Fibroblast of skin of left quadriceps (primary cell): ENCODE measurements around the gene C1RL.
"Not testable (repeated sequence)": the region's sequence is repeated elsewhere in the genome, so short reads cannot be mapped to it uniquely, and the experiment has no call there.

Experiments
- DNase-seq, 2 experiments: peaks; one replicate each; pipeline ENCODE4 v3.0.0-alpha.2; 2013; ENCODE audit warnings: low read depth in 2 of 2

The C1RL gene

GRCh38 chr12:7065073-7065623 is 43.9 kb downstream of the C1RL start:
- DNase-seq: no peak

GRCh38 chr12:7064516-7064915 is 44.5 kb downstream of the C1RL start:
- DNase-seq: no peak

- no peak for DNase-seq
Measured at GRCh38 chr12:7061596-7061995, 47.4 kb downstream of the C1RL start.

- DNase-seq: no peak
Measured at GRCh38 chr12:7061138-7061537, 47.9 kb downstream of the C1RL start.

GRCh38 chr12:7060353-7060954 is 48.6 kb downstream of the C1RL start, which contains the start of gene C1S:
TSS of gene C1S (plus strand) at chr12:7060718. CDS start at chr12:7061913, 1,195 bp downstream.
- DNase-seq: peak; percentile 97

- no peak for DNase-seq
Measured at GRCh38 chr12:7059780-7060179, 49.2 kb downstream of the C1RL start.

- DNase-seq: no peak
Measured at GRCh38 chr12:7058850-7059395, 50.1 kb downstream of the C1RL start.

GRCh38 chr12:7058163-7058845 is 50.7 kb downstream of the C1RL start:
- DNase-seq: no peak

GRCh38 chr12:7055736-7056135 is 53.3 kb downstream of the C1RL start:
- not testable (repeated sequence) for DNase-seq

GRCh38 chr12:7054925-7055324 is 54.1 kb downstream of the C1RL start:
- no peak for DNase-seq

- DNase-seq: not testable (repeated sequence)
Measured at GRCh38 chr12:7049973-7050372, 59.0 kb downstream of the C1RL start.

- DNase-seq: not testable (repeated sequence)
Measured at GRCh38 chr12:7049445-7049951, 59.5 kb downstream of the C1RL start.

- DNase-seq: no peak
Measured at GRCh38 chr12:7047306-7047705, 61.7 kb downstream of the C1RL start.

- DNase-seq: no peak
Measured at GRCh38 chr12:7046383-7047105, 62.5 kb downstream of the C1RL start.

- no peak for DNase-seq
Measured at GRCh38 chr12:7045913-7046312, 63.1 kb downstream of the C1RL start.
